Ammon's horn (tissue), 1 donor: ENCODE measurements around the gene TAF4.
"Not testable (repeated sequence)": the region's sequence is repeated elsewhere in the genome, so short reads cannot be mapped to it uniquely, and the experiment has no call there.

Experiments used
- DNase-seq: peaks from one replicate; pipeline ENCODE4 v3.0.0-alpha.2; 2016; ENCODE audit warnings: low spot score

Gene TAF4

GRCh38 chr20:61960836-61961235 is 104.8 kb downstream of the TAF4 start:
- DNase-seq = no peak

- DNase-seq = peak; percentile 36
Observed at GRCh38 chr20:61958773-61959700, 106.6 kb downstream of the TAF4 start.

GRCh38 chr20:61957961-61958715 is 107.5 kb downstream of the TAF4 start:
- DNase-seq = no peak

- no peak for DNase-seq
Observed at GRCh38 chr20:61956396-61957342, 109.0 kb downstream of the TAF4 start.

- no peak for DNase-seq
Observed at GRCh38 chr20:61955668-61956395, 109.8 kb downstream of the TAF4 start.

- no peak for DNase-seq
Observed at GRCh38 chr20:61954276-61955021, 111.2 kb downstream of the TAF4 start.

GRCh38 chr20:61953037-61954021 is 112.4 kb downstream of the TAF4 start:
- no peak for DNase-seq

GRCh38 chr20:61951695-61952533 is 113.8 kb downstream of the TAF4 start:
- DNase-seq = no peak

GRCh38 chr20:61950641-61951071 is 115.0 kb downstream of the TAF4 start:
- no peak for DNase-seq

GRCh38 chr20:61949714-61950640 is 115.7 kb downstream of the TAF4 start:
- DNase-seq = no peak

- no peak for DNase-seq
Observed at GRCh38 chr20:61949363-61949713, 116.3 kb downstream of the TAF4 start.

- no peak for DNase-seq
Observed at GRCh38 chr20:61948586-61949362, 116.9 kb downstream of the TAF4 start.

GRCh38 chr20:61948056-61948455 is 117.6 kb downstream of the TAF4 start:
- DNase-seq = not testable (repeated sequence)

GRCh38 chr20:61945495-61945894 is 120.2 kb downstream of the TAF4 start:
- not testable (repeated sequence) for DNase-seq

GRCh38 chr20:61944967-61945366 is 120.7 kb downstream of the TAF4 start:
- DNase-seq = not testable (repeated sequence)

GRCh38 chr20:61942526-61942925 is 123.2 kb downstream of the TAF4 start:
- DNase-seq = no peak
